ENCODE results near the gene DENND1A.

The DENND1A gene

DNA sequence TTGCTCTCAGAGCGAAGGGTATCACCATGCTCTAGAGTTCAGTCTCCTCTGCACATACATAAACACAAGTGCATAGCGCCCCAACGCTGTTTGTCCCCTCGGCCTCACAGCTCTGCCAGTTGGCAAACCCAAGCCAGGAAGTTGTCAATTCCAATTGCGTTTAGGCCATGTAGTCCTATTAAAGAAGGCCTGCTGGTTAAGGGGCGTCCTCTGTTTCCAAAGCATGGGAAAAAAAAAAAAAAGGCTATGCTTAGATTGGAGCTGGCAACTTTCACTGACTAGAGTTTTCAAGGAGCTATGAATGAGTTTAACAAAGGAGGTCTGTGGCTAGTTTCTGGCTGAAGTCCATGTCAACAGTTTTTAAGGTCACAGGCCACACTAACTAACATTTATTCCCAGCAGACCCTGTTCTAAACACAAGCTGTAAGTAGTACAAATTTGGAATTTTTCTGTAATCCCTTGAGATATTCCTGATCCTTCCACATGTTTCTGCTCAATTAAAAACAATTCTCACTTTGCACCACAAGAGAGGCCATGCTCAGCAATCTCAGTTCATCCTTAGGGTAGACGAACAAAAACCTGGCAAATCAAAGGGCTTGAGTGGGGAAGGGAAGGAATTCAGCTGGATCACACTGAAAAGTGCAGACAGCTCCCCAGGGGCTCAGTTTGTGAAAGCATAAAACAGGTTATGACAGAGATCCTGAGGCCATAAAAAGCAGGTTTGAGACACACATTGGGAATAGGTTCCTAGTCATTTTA is 187.7 kb downstream of the DENND1A start:
- TF ChIP-seq POLR2AphosphoS5 (IDR thresholded peaks at IDR 0.05; ENCODE audit: low read depth, low read length): 0 out of 2 replicates have a peak, but pooled peaks have one; percentile 48
- no peak for TF ChIP-seq FOXP2 (optimal IDR thresholded peaks at IDR 0.05; ENCODE audit: borderline replicate concordance, extremely low read depth, extremely low read length, insufficient read depth)
- peak; percentile 67 for TF ChIP-seq SIN3A (IDR thresholded peaks at IDR 0.05; ENCODE audit: borderline replicate concordance, insufficient read depth, low read length)
- TF ChIP-seq TAF1 (IDR thresholded peaks at IDR 0.05; ENCODE audit: borderline replicate concordance, insufficient read depth, low read length): no peak
- TF ChIP-seq, protein P1, sequence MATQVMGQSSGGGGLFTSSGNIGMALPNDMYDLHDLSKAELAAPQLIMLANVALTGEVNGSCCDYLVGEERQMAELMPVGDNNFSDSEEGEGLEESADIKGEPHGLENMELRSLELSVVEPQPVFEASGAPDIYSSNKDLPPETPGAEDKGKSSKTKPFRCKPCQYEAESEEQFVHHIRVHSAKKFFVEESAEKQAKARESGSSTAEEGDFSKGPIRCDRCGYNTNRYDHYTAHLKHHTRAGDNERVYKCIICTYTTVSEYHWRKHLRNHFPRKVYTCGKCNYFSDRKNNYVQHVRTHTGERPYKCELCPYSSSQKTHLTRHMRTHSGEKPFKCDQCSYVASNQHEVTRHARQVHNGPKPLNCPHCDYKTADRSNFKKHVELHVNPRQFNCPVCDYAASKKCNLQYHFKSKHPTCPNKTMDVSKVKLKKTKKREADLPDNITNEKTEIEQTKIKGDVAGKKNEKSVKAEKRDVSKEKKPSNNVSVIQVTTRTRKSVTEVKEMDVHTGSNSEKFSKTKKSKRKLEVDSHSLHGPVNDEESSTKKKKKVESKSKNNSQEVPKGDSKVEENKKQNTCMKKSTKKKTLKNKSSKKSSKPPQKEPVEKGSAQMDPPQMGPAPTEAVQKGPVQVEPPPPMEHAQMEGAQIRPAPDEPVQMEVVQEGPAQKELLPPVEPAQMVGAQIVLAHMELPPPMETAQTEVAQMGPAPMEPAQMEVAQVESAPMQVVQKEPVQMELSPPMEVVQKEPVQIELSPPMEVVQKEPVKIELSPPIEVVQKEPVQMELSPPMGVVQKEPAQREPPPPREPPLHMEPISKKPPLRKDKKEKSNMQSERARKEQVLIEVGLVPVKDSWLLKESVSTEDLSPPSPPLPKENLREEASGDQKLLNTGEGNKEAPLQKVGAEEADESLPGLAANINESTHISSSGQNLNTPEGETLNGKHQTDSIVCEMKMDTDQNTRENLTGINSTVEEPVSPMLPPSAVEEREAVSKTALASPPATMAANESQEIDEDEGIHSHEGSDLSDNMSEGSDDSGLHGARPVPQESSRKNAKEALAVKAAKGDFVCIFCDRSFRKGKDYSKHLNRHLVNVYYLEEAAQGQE (IDR thresholded peaks at IDR 0.05; ENCODE audit: insufficient read depth in 1 of 2, low read depth in 2 of 2, low read length in 2 of 2): no peak; a peak in 1 of 4 replicates

DNA sequence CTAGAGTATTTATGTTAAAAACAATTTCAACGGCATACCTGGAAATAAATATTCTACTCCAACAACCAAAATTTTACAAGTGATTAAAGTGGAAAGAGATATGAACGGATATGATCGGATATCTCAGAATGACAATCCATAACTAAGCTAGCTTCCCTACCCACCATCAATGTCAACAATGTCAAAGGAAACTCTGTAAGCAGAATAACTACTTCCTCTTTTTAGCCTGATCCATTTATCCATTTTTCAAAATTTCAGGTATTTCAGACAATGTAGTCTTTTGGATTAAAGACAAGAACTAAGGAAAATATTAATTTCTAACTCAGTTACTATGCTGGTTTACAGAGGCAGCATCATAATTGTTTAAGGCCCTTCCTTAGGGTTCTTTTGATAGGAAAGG is 188.7 kb downstream of the DENND1A start:
- no peak for TF ChIP-seq FOXP2 (optimal IDR thresholded peaks at IDR 0.05; ENCODE audit: borderline replicate concordance, extremely low read depth, extremely low read length, insufficient read depth)
- no peak for TF ChIP-seq POLR2AphosphoS5 (IDR thresholded peaks at IDR 0.05; ENCODE audit: low read depth, low read length)
- TF ChIP-seq SIN3A (IDR thresholded peaks at IDR 0.05; ENCODE audit: borderline replicate concordance, insufficient read depth, low read length): no peak
- no peak for TF ChIP-seq TAF1 (IDR thresholded peaks at IDR 0.05; ENCODE audit: borderline replicate concordance, insufficient read depth, low read length)
- TF ChIP-seq, protein P1 (IDR thresholded peaks at IDR 0.05; ENCODE audit: insufficient read depth in 1 of 2, low read depth in 2 of 2, low read length in 2 of 2): no peak

DNA sequence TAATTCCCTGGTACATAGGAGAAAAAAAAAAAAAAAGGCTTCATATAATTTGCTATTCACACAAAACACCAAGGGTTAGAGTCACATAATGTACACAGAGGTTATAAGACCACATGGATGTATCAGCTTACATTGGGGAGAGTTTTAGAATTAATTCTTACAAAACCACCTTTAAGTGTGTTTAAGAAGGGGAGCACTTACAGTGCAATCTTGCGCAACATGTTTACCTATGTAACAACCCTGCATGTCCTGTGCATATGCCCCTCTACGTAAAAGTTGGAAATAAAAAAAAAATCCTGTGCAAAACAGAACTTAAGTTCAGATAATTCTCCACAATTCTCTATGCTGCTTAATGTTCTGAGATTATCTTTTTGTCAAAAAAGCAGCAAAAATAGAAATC is 190.0 kb downstream of the DENND1A start:
- TF ChIP-seq POLR2AphosphoS5 (IDR thresholded peaks at IDR 0.05; ENCODE audit: low read depth, low read length) (no peak), TAF1 (IDR thresholded peaks at IDR 0.05; ENCODE audit: borderline replicate concordance, insufficient read depth, low read length) (no peak), SIN3A (IDR thresholded peaks at IDR 0.05; ENCODE audit: borderline replicate concordance, insufficient read depth, low read length) (no peak), FOXP2 (optimal IDR thresholded peaks at IDR 0.05; ENCODE audit: borderline replicate concordance, extremely low read depth, extremely low read length, insufficient read depth) (no peak)
- TF ChIP-seq, protein P1 (IDR thresholded peaks at IDR 0.05; ENCODE audit: insufficient read depth in 1 of 2, low read depth in 2 of 2, low read length in 2 of 2): no peak

DNA sequence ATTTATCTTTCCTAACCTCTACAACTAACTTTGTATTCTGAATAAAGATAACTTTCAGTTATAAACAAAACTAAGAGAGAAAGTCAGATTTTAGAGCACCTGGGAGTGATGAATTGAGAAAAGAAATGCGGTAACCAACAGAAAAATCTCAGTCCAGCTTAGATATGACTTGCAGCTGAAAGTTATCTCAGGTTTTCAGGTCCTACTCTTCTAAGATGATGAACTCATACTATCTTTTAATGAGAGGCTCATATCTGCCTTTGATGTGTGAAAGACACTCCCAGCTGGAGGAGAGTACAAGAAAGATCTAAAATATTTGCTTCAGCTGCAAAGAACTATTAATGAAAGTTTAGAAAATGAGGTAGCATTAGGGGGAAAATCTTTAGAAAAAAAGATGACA is 190.5 kb downstream of the DENND1A start:
- TF ChIP-seq SIN3A (IDR thresholded peaks at IDR 0.05; ENCODE audit: borderline replicate concordance, insufficient read depth, low read length) (no peak), FOXP2 (optimal IDR thresholded peaks at IDR 0.05; ENCODE audit: borderline replicate concordance, extremely low read depth, extremely low read length, insufficient read depth) (no peak), TAF1 (IDR thresholded peaks at IDR 0.05; ENCODE audit: borderline replicate concordance, insufficient read depth, low read length) (no peak), POLR2AphosphoS5 (IDR thresholded peaks at IDR 0.05; ENCODE audit: low read depth, low read length) (no peak)
- TF ChIP-seq, protein P1 (IDR thresholded peaks at IDR 0.05; ENCODE audit: insufficient read depth in 1 of 2, low read depth in 2 of 2, low read length in 2 of 2): no peak

All from PFSK-1 (cell line).